T-helper 9 cell (primary cell): Measurements from ENCODE around the gene CENPO.
"Not testable (repeated sequence)": the region's sequence is repeated elsewhere in the genome, so short reads cannot be mapped to it uniquely, and the experiment has no call there.

Source experiments
- DNase-seq: peaks from one replicate; pipeline ENCODE4 v3.0.0-alpha.2; 2020

The CENPO gene

GRCh38 chr2:24824966-24825882, 32.0 kb downstream of the CENPO start:
- no peak for DNase-seq

DNA sequence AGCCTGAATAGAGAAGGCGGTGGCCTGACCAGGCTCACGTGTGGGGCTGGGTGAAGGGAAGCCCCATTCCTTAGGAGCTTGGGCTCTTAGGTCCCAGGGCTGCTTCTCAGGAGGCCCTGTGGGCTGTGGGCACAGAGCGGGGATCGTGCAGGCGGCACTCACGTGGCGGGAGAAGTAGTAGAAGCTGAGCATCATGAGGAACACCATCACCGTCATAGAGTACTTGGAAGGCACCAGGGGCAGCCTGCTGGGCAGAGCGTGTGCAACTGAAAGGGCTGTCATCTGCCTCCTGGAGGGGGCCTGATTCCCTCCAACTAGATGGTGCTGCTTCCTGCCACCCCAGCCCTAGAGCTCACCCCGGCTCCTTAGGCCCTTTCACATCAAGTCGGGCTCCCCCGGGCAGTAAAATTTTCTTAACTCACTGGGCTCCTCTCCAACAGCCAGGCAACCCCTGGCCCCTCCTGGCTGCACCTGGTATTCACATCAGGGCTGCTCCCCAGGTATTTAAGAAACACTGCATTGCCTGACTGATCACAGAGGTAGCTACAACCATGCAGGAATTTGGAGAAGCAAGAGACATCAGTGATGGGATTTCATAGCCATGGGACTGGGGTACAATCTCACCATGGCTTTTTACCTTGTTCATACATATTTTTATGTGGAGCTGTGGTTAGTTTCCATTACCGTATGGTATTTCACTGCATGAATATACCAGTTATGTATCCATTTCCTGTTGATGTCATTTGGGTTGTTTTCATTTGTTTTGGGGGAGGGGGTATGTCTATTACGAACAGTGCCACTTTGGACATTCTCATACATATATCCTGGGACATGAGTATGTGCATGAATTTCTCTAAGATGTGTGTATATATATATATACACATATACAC, 32.9 kb downstream of the CENPO start:
- DNase-seq = no peak

GRCh38 chr2:24826773-24827145, 33.5 kb downstream of the CENPO start:
- no peak for DNase-seq

GRCh38 chr2:24827321-24828237, 34.4 kb downstream of the CENPO start:
- peak; percentile 48 for DNase-seq

- DNase-seq = no peak
These were observed 35.2 kb downstream of the CENPO start for GRCh38 chr2:24828238-24828996.

- no peak for DNase-seq
These were observed 37.1 kb downstream of the CENPO start for GRCh38 chr2:24830351-24830750.

- DNase-seq = no peak
These were observed 37.6 kb downstream of the CENPO start for GRCh38 chr2:24830786-24831185.

DNA sequence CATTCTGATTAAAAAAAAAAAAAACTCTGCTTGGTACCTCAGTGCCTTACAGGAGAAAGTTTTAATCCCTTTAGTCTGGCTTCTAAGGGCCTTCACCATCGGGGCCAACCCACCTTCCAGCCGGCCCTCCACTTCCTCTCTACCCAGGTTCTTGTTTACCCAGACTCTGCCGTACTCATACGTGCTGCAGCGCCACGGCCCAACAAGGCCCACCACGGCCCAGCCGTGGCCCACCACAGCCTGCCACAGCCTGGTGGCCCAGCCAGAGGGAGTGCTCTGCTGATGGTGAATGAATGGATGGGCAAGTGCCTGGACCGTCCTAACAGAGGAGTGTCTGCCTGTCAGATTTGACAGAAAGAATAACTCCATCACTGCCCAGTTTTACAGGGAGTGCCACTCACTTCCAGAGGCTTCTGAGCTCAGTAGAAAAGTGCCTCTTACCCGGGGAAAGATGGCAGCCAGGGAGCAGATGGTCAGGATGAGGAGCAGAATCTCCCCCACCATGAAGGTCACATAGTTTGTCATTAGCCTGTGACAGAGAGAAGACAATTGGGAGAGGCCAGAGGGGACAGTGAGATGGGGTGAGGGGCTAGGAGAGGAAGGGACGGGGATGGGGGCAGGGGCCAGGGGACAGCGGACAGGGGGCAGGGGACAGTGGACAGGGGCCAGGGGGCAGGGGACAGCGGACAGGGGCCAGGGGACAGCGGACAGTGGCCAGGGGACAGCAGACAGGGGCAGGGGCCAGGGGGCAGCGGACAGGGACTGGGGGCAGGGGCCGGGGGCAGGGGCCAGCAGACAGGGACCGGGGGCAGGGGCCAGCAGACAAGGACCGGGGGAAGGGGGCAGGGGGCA, 38.2 kb downstream of the CENPO start:
- no peak for DNase-seq

DNA sequence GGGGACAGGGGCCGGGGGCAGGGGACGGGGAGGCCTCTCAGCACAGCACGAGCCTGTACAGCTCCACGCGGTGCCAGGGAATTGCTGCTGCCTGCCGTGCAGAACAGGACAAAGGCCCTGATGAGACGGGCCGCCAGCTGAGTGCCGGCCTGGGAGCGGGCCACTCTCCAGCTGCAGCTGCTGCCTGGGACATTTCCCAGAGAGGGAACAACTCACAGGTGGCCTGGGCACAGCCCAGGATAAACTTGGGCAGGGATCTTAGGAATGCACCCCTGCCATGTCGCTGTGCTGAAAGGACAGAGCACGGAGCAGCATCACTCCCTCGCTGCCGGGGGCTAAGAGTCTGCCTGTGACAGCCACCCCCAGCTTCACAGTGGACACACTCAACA, 38.8 kb downstream of the CENPO start:
- DNase-seq = no peak

DNA sequence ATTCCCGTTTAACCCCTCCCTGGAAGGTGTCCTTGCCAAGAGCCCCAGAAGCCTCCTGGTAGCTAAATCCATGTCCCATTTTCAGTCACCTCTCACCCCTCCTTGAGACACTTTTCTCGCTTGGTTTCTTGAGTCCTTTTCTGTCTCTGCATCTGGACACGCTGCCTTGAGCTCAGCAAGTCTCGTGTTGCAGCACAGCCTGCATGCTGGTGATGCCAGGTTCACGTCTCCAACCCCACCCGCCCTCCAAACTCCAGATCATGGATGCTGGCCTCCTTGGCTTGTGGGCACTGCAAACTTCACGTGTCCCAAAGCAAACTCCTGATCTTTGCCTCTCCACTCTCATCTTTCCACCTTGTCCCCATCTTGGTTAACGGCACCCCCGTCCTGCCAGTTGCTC, 39.3 kb downstream of the CENPO start:
- no peak for DNase-seq

DNA sequence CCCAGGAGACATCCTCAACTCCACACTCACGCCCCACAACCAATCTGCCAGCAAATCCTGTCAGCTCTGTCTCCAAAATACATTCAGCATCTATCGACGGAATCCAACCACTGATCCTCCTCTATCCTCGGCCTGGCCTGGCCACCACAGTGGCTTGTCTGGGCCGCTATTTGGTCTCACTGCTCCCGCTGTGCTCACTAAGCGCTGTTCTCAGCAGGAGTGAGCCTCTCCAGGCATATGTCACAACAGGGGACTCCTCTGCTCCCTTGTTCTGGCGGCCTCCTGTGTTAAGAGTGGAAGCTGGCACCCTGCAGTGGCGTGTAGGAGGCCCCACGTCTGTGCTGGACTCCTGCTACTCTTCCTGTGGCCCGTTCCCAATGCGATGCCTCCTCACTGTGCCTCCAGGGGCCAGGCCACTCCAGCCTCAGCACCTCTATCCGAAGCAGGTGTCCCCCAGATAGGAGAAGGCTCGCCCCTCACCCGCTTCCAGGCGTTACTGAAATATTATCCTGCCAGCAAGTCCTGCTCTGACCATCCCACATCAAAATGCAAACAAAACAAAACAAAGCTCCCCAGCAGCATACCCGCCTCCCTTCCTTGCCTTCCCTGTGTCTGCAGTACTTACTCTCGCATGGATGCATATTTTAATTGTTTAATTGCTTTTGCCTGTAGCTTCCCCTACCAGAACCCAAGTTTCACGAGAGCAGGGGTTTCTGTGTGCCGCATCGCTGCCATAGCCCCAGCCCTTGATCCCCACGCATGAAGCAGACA, 39.9 kb downstream of the CENPO start:
- DNase-seq = no peak

DNA sequence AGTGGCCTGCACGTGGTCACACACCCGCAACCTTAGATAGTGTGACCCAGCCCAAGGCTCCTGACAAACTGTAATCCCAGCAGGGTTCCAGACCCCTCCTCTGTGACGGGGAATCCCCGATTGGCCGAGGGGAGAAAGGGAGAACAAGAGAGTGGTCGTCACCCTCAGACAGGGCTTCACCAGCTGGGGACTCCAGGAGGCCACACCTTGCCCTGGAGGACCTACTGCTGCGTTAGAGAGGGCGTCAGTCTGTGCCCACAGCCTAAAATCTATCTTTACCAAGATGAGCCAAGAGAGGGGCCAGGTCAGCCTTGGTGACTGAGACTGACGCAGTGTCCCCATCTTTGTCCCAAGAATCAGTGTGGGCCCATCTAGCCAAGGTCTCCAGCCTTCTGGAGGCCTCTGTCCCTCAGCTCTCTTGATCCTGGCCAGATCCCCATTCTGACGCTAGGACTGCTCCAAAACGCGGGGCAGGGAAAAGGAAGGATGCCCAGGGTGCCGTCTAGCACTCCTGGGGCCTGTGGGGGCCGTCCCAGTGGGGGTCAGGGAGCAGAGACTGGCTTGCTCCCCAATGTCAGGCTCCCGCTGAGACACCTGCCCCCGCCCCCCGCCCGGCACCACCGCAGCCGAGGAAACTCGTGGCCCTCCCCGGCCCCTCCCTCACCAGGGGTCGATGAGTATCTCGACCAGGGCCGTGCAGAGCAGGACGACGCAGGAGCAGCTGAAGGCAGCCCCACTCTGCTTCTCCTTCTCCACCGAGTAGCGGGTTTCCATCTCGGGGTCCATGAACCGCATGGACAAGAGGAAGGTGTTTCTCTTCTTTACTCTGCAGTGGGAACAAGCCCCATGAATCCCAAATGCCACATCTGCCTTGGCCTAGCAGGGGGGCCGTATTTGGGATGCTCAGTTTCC, 40.9 kb downstream of the CENPO start:
- no peak for DNase-seq

DNA sequence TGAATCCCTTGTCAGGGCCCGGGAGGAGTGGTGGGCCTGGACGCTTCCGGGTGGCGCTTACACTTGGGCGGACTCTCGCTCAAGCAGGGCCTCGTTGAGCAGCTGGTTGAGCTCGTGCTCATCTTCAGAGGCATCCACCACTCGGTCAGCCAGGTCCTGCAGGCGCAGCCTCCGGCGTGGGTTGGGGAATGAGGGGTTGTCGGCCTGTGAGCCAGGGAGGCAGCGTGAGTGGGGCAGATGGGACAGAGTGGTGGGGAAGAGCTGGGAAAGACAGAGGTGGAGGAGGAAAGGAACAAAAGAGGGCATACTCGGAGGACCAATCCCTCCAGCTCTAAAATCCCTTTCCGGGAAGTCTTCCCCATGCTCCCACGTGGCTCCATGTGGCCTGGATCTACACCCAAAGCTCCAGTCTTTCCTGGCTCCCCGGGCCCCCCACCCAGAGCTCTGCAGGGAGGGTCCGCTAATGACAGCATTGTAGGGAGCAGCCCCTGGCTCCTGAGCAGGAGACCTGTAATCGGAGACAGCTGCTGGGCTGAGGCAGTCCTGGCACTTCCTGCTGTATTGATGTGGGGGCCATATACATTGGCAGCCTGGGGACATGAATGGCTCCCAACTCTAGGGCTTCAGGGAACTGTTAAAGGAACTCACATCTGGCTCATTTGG, 41.6 kb downstream of the CENPO start:
- DNase-seq = no peak

DNA sequence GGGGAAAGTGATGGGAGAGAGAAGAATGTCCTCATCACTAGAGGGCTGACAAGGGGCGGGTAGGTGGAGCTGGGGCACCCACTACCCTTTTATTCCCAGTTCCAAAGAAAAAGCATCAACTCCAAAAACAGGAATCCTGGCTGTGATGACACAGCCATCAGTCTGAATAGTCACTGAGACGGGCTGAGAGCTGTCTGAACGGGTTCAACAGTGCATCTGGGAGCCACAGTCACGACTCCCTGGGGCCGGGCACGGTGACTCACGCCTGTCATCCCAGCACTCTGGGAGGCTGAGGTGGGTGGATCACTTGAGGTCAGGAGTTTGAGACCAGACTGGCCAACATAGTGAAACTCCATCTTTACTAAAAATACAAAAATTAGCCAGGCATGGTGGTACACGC, 42.2 kb downstream of the CENPO start:
- not testable (repeated sequence) for DNase-seq

DNA sequence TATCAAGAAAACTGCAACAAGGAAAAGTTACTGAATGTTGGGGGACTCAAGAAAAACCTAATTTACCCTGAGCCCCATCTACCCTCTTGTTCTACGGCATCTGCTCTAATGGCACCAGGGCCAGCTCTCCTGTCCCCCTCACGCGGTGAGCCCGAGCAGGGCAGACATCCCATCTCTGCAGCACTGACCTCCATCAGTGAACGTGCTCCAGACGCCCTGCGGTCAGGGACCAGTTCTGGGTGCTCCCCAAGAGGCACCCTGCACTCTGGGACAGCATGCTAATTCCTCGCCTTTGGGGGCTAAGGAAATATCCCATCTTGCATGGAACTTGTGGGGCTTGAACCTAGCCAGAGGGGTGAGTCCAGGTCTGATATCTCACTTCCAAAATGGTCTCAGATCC, 43.0 kb downstream of the CENPO start:
- DNase-seq = no peak

DNA sequence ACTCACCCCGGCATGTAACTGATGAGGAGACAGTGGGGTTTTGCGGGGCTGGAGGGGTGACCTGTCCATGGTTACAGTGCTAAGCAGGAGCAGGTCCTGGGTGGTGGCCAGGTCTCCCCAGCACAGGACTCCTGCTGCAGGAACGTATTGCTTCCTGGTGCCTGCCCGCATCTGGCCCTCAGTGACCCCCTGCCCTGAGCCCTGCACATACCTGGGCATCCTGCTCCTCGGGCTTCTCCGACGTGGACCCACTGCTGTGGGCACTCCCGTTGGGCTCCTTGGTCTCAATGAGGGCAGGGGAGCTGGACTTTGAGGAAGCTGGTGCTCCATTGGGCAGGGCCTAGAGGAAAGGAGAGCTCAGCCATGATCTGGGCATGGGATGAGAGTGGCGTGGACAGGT, 43.5 kb downstream of the CENPO start:
- no peak for DNase-seq

DNA sequence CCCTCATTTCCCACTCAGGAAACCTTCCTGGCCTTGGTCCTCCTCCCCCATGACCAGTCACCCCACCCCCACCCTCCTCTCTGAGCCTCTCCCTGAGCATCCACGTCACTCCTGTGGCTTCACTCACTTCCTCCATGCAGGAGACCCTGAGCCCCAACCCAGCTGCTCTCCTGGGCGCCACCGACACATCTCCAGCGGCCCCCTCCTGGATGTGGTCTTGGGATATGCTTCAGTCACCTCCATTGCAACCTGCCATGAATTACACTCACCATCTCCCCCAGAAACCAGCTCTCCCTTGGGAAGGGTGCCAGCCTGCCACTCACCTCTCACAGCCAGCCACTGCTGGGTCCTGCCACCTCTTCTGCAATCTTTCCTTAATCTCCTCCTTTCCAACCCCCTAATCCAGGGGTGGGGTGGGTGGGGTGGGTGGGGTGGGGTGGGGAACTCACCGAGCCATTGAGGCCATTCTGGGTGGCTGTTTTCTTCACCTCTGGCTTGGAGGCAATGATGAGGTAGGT, 44.8 kb downstream of the CENPO start:
- no peak for DNase-seq

- DNase-seq = no peak
These were observed 45.3 kb downstream of the CENPO start for GRCh38 chr2:24838541-24838940.
